Mesothelial cell of epicardium (in vitro differentiated cells): ENCODE measurements around the gene TMCO4. TPM values are rescaled to one million over a fixed set of nuclear protein-coding genes. Genes with fewer than 3 reads are reported as not detected.
A peak's percentile ranks its signal among the peaks of the same experiment; 100 is the strongest.

Source experiments
- DNase-seq, 2 experiments: peaks; one replicate each; pipeline ENCODE4 v3.0.0; 2021; ENCODE audit warnings: low spot score in 2 of 2; ENCODE audit not compliant: unreplicated experiment in 2 of 2
- H3K27ac Mint-ChIP-seq: 2 replicates; pipeline ENCODE4 v1.8.0; 2021; ENCODE audit warnings: mixed read lengths
- H3K27me3 Mint-ChIP-seq: 2 replicates; pipeline ENCODE4 v1.8.0; 2021; ENCODE audit warnings: low read depth, mixed read lengths
- H3K36me3 Mint-ChIP-seq: 2 replicates; pipeline ENCODE4 v1.8.0; 2021; ENCODE audit warnings: mixed read lengths
- H3K4me1 Mint-ChIP-seq: 2 replicates; pipeline ENCODE4 v1.8.0; 2021; ENCODE audit warnings: mixed read lengths
- H3K4me3 Mint-ChIP-seq: 2 replicates; pipeline ENCODE4 v1.8.0; 2021; ENCODE audit warnings: mild to moderate bottlenecking, moderate library complexity, mixed read lengths
- H3K9me3 Mint-ChIP-seq: 2 replicates; pipeline ENCODE4 v1.8.0; 2021; ENCODE audit warnings: mixed read lengths
- total RNA-seq: library from RNA; stranded (reverse); gene quantifications from 3 replicates; pipeline ENCODE4 v1.2.1, GENCODE V29; 2021
- TF ChIP-seq, protein P1 (sequence below): fragments of 200-600 bp; sonication (generic); IDR thresholded peaks from one replicate; pipeline ENCODE4 v1.5.0; 2021; ENCODE audit warnings: antibody characterized with exemption; ENCODE audit not compliant: unreplicated experiment

Gene TMCO4
- total RNA-seq, 1 donor from 2014 or later, result 21.4 TPM

DNA sequence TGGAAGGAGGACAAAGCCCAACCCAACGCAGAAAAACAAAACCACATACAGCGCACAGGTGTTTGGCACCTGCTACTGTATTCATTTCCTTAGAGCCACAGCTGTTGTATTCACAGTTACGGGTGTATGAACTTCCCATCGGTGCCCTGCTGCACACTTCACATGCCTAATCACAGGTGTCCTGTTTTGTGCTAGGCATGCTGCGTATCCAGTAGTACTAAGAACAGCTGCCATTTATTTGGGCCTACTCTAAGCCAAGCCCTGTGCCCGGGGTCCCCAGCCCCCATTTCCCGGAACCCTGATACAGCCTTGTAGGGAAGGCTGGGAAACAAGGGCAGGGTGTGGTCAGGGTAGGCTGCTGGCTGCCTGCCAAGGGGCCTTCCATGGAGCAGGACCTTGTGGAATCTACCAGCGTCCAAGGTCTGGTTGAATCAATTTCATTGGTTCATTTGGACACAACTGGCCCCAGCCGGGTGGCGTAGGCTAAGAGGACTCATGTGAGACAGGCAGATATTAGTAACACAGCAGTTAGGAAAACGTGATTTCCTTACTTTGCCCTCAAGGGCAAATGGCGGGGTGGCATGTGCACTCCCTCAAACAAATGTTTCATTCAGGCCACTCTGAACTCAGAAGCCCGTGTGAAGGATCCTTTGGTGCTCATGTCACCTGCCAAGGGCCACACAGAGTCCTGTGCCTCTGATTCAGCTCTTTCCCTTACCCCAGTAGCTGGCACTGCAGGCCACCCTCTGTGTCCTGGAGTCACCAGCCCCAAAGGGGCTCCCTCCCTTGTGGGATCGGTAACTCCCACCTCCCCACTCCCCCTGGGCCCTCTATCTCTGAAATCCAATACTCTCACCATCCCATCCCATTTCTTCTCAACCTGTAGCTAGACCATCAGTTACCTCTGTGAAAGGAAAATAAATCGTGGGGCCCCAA is 16.4 kb upstream of the TMCO4 start:
- Mint-ChIP-seq H3K27ac (no peak overlapping the region), H3K4me3 (no peak overlapping the region), H3K27me3 (peaks cover 1% of the 10 kb centered on the region), H3K4me1 (no peaks in the 10 kb centered on the region), H3K9me3 (no peaks in the 10 kb centered on the region), H3K36me3 (no peaks in the 10 kb centered on the region)
- TF ChIP-seq, protein P1, sequence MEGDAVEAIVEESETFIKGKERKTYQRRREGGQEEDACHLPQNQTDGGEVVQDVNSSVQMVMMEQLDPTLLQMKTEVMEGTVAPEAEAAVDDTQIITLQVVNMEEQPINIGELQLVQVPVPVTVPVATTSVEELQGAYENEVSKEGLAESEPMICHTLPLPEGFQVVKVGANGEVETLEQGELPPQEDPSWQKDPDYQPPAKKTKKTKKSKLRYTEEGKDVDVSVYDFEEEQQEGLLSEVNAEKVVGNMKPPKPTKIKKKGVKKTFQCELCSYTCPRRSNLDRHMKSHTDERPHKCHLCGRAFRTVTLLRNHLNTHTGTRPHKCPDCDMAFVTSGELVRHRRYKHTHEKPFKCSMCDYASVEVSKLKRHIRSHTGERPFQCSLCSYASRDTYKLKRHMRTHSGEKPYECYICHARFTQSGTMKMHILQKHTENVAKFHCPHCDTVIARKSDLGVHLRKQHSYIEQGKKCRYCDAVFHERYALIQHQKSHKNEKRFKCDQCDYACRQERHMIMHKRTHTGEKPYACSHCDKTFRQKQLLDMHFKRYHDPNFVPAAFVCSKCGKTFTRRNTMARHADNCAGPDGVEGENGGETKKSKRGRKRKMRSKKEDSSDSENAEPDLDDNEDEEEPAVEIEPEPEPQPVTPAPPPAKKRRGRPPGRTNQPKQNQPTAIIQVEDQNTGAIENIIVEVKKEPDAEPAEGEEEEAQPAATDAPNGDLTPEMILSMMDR, result no peak
- no peak for DNase-seq

DNA sequence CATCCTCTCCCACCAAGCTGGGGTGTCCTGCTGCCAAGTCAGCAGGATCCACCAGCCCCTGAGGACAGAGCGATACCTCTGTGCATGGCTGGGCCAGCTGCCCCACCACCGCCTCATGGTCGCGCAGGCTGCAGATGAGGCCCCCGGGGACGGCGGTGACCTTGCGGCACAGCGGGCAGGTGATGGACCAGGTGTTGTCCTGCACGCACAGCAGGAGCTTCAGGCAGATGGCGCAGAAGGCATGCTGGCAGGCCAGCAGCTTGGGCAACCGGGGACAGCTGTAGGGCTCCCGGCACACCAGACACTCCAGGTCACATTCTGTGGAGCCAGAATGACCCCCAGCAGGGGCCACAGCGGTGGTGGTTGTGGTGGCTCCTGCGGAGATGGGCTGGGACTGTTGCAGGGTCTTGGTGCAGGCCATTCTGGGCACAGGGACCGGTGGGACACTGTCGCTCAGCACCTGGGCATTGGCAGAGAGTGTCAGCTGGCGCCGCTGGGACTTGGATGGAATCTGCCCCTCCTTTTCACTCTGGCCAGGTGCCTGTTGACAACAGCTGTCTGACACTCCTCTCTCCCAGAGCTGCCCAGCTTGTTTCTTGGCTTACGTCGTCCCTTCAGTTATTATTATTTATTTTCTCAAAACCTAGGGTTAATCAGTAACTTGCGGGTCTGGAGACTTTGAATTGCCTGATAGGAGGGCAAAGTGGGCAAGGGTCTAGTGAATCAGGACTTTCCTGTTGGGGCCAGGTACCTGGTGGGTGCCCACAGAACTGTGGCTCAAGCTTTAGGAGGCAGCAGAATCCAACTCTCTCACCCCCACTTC is 15.2 kb upstream of the TMCO4 start, which contains the start of gene RNF186:
Gene RNF186, minus strand, starts transcription at position 603 of the 823 bp plus-strand sequence. Its CDS starts 182 bp downstream, at position 421.
- no peak within 1 kb of the TSS for H3K4me3 Mint-ChIP-seq
- TF ChIP-seq, protein P1, result no peak
- H3K36me3 Mint-ChIP-seq, result no peaks in the 10 kb centered on the region
- peak in 1 of 2 experiments; percentile 35 for DNase-seq
- H3K27ac Mint-ChIP-seq, result no peak within 1 kb of the TSS
- peaks cover 1% of the 10 kb centered on the region for H3K27me3 Mint-ChIP-seq
- H3K9me3 Mint-ChIP-seq, result no peaks in the 10 kb centered on the region
- H3K4me1 Mint-ChIP-seq, result peaks cover 2% of the 10 kb centered on the region

DNA sequence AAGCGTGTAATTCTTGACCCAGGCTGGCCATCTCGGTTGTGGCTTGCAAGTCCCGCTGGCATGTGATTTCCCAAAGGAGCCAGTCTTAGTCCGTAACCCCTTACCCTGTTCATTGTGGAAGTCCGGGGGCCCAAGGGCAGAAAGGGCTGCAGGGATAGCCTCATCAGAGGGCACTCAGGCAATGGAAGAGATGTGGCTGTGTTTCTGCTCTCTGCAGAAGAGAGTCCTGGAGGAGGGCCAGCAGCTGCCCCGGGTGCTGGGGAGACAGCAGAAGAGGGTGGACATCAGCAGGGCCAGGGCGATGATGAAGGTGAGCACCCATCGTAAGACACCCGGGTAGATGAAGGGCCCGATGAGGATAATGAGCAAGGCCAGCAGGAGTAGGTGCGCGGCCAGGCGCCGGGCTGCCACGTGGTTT is 14.5 kb upstream of the TMCO4 start:
- H3K36me3 Mint-ChIP-seq, result no peaks in the 10 kb centered on the region
- DNase-seq, result peak in 1 of 2 experiments; percentile 34
- TF ChIP-seq, protein P1, result no peak
- peaks cover 2% of the 10 kb centered on the region for H3K4me1 Mint-ChIP-seq
- H3K9me3 Mint-ChIP-seq, result peaks cover 3% of the 10 kb centered on the region
- peaks cover 1% of the 10 kb centered on the region for H3K27me3 Mint-ChIP-seq
- no peak overlapping the region for H3K27ac Mint-ChIP-seq
- no peak overlapping the region for H3K4me3 Mint-ChIP-seq

DNA sequence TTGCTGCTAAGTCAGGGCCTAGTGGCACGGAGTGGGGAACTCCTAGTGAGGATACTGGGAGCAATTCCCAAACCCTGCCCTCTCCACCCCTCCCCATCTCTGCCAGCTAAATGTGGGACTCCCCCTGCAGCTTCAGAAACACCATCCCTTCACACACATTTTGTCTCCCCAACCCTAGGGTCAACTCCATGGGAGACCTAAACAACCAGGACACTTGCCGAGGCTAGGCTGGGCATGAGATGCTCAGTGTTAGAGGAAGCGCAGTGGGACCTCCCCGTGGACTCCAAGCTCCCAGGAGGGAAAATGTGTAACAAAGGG is 13.9 kb upstream of the TMCO4 start:
- TF ChIP-seq, protein P1, result no peak
- Mint-ChIP-seq H3K9me3 (peaks cover 6% of the 10 kb centered on the region), H3K27me3 (peaks cover 1% of the 10 kb centered on the region), H3K4me3 (no peak overlapping the region), H3K4me1 (peaks cover 2% of the 10 kb centered on the region), H3K36me3 (no peaks in the 10 kb centered on the region), H3K27ac (no peak overlapping the region)
- DNase-seq, result no peak

DNA sequence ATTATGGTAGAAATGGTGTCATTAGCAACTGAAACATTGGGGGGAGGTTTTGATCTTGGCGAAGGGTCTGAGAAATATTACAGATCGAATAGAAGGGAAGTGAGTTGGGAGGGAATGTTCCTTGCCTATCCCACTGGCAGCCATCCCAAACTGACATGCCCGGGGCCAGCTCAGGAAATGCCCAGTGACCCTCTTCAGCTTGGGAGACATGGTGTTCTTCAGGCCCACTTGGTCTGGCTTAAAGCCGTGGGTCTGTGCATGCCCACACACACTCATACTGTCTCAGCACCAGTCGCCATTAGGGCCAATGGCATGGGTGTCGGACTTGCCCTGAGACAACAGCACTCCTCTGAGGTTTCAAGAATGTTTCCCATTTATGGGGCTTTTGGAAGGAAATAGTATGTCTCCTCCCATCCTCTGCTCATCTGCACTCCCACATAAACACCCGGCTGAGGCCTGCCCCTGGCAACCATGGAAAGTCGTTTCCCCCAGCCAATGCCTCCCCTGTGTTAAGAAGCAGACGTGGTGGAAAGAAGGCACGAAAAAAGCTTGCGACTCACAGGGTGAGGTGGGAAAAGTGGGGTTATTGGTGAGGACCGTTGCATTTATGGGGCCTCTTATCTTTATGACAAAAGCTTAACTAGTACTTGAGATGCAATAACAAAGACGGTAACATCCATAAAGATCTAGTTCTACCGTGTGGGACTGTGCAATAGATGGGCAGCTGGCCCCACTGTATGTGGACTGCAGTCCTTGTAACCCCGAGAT is 13.3 kb upstream of the TMCO4 start:
- H3K9me3 Mint-ChIP-seq, result peaks cover 6% of the 10 kb centered on the region
- H3K4me3 Mint-ChIP-seq, result no peak overlapping the region
- H3K36me3 Mint-ChIP-seq, result no peaks in the 10 kb centered on the region
- no peak overlapping the region for H3K27ac Mint-ChIP-seq
- peaks cover 1% of the 10 kb centered on the region for H3K27me3 Mint-ChIP-seq
- TF ChIP-seq, protein P1, result no peak
- H3K4me1 Mint-ChIP-seq, result peaks cover 2% of the 10 kb centered on the region
- DNase-seq, result no peak
